NCI-H524 (cell line): Measurements from ENCODE around the gene OR1E1.
"Not testable (repeated sequence)": the region's sequence is repeated elsewhere in the genome, so short reads cannot be mapped to it uniquely, and the experiment has no call there.

ENCODE experiments used
- DNase-seq, 2 experiments: peaks; one replicate each; lab custom pipeline; 2025; lab: John Stamatoyannopoulos, UW

Gene OR1E1

GRCh38 chr17:3398310-3398709, at the start of gene OR1E1:
OR1E1 (minus strand) TSS chr17:3398410; CDS start chr17:3398410, 0 bp downstream.
- no peak for DNase-seq

DNA sequence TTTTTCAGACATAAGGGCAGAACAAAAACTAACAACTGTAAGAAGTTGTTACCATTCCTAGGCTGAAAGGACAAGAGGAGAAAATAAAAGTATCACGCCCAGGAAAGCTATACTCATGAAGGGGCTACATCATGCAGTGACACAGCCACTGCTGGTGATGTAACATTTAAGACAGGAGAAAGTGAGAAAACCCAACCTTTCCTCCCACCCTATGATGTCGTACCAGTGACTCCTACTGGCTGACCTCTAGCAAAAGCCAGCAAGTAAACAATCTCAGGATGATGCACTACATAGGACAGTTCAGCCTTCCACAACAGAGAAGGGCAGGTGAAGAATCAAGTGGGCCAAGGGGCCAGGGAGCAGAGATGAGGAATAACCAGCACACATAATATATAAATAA, 49.4 kb upstream of the OR1E1 start:
- no peak for DNase-seq

DNA sequence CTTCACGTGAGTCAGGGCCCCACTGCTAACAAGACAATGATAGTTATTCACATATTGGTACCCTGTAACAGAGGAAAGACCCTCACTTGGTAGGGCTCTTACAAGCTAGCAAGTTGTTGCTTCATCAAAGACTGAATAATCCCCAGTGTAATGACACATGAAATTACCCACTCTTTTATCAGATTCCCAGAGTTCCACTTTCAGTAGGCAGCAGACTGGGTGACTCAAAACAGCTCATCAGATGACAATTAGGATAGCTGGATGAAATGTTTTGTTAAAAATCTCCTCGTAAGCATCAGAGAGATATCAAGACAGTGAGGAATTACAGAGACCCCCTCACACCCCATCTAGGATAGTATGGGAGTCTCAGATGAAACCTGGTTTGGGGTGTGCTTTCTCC, 42.2 kb upstream of the OR1E1 start:
- no peak for DNase-seq

DNA sequence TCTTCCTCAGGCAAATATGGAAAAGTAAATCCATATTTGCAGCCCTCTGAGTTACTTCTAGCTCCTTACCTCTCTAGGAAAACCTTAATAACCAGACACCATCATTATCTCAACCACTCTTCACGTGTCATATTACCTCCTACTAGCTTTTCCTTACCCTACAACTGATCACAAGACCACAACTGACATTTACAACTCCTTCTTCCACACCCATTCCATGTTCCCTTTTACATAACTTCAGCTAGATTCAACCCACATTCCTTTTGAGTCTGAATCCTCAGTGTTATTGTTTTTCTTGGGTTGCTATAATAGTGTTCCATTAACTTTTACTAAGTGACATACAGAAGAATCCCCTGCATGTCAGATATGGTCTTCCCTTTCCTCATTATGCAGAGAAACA, 40.2 kb upstream of the OR1E1 start:
- no peak for DNase-seq

DNA sequence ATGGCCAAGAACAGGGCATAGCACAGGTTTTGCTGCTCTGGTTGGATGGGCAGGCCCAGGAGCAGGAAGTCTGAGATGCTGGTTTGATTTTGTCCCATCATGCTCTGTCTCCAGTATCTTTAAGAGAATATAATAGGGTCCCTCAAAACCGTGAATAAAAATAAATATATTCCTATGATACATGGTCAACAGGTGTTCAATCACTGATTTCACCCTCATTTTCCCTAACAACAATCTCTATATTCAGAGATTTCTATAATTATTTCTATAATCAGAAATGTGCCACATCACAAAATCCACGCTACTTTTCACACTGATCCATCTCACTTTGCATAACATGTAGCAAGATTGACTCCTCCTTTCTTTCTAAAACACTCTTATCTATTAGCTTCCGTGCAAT, 35.5 kb upstream of the OR1E1 start, which contains the start of gene OR1E2:
Gene OR1E2 (minus strand): TSS at position 101 of the 400 bp plus-strand sequence. CDS start 0 bp downstream, at position 101.
- DNase-seq, result no peak

DNA sequence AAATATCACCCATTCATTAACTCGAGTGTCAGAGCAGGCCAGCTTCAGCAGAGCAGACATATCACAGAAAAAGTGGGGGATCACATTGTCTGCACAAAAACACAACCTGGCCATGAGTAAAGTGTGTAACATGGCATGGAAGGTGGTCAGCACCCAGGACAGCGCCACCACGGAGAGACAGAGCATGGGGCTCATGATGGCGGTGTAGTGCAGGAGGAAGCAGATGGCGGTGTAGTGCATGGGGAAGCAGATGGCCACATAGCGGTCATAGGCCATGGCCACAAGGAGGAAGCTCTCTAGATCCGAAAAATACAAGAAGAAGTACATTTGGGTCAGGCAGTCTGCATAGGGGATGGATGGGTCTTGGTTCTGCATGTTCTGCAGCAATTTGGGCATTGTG, 35.0 kb upstream of the OR1E1 start:
- not testable (repeated sequence) for DNase-seq

GRCh38 chr17:3418222-3418621, 20.0 kb upstream of the OR1E1 start:
- DNase-seq, result no peak

- no peak for DNase-seq
Measured at GRCh38 chr17:3415610-3416009, 17.4 kb upstream of the OR1E1 start.

DNA sequence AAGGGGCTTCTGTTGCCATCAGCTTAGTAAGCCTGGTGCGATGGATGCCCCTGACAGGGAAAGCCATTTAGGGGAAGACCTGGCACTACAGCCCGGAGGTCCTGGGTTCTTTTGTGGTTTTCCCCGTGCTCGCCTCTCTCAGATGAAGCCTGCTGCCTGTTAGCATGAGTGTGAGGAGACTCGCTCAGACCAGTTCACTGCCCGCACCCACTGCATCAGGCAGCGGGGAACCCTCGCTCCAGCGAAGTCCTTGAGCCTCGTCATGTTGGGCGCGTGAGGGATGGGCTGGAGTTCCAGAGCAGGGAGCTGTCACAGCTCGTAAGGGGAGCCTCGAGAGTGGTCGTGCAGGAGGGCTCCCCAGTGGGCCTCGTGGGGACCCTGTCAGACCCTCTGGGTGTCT, 14.0 kb upstream of the OR1E1 start:
- not testable (repeated sequence) for DNase-seq

- no peak for DNase-seq
Measured at GRCh38 chr17:3411070-3411469, 12.9 kb upstream of the OR1E1 start, which contains the start of gene OR3A3. OR3A3 (plus strand) TSS chr17:3411370.

- not testable (repeated sequence) for DNase-seq
Measured at GRCh38 chr17:3403856-3404255, 5.6 kb upstream of the OR1E1 start.

GRCh38 chr17:3401786-3402185, 3.6 kb upstream of the OR1E1 start:
- no peak for DNase-seq

DNA sequence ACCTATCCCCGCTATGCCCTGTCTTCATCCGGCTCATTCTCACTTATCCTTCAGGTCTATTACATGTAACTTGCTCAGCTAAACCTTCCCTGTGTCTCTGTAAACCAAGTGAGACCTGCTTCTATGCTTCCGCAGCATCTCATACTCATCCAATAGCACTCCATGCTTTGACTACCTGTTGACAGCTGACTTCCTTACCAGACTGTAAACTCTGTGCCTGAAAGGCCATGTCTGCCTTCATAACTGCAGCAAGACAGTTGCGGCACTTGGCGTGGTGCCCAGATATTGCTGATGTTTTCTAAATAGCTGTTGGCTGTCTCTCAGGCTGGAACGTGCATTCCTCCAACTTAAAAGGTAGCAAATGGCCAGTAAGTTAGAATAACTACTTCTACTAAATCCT, 1.8 kb upstream of the OR1E1 start:
- DNase-seq, result no peak

DNA sequence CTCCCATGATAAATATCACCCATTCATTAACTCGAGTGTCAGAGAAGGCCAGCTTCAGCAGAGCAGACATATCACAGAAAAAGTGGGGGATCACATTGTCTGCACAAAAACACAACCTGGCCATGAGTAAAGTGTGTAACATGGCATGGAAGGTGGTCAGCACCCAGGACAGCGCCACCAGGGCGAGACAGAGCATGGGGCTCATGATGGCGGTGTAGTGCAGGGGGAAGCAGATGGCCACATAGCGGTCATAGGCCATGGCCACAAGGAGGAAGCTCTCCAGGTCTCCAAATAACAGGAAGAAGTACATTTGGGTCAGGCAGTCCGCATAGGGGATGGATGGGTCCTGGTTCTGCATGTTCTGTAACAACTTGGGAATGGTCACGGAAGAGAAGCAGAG, 409 bp downstream of the OR1E1 start:
- DNase-seq, result not testable (repeated sequence)

DNA sequence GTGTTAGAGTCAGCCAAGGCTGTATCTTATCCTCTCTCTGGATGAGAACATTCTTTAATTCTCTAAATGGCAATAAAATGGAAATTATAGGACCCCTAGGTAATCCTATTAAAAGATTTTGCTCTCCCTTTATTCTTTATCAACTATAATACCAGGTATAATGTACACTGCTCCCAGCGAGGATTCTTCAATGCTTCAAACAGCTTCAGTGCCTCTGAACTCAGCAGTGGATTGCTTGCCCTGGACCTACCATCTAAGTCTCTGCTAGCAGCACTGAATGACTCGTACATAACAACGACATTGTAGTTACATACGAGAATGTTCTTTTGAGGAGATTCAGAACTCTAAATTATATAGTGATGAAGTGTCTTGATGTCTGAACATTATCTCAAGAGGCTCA, 8.4 kb downstream of the OR1E1 start:
- DNase-seq, result no peak

DNA sequence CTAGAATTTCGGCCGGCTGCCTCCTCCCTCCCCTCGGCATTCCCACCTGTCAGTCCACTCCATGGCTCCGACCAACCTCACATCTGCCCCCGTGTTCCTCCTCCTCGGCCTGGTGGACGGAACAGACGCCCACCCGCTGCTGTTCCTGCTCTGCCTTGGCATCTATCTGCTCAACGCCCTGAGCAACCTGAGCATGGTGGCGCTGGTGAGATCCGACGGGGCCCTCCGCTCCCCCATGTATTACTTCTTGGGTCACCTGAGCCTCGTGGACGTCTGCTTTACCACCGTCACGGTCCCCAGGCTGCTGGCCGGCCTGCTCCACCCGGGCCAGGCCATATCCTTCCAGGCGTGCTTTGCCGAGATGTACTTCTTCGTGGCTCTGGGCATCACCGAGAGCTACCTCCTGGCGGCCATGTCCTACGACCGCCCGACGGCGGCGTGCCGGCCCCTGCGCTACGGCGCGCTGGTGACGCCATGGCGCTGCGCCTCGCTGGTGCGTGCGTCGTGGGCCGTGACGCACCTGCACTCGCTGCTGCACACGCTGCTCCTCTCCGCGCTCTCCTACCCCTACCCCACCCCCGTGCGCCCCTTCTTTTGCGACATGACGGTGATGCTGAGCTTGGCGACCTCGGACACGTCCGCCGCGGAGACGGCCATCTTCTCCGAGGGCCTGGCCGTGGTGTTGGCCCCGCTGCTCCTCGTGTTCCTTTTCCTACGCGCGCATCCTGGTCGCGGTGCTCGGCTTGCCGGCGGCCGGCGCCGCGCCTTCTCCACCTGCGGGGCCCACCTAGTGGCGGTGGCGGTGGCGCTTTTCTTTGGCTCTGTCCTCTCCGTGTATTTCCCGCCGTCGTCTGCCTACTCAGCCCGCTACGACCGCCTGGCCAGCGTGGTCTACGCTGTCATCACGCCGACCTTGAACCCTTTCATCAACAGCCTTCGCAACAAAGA, 12.1 kb downstream of the OR1E1 start, which contains the start of gene OR3A2:
Gene OR3A2 (minus strand): TSS at position 440 of the 948 bp plus-strand sequence.
- DNase-seq, result no peak

DNA sequence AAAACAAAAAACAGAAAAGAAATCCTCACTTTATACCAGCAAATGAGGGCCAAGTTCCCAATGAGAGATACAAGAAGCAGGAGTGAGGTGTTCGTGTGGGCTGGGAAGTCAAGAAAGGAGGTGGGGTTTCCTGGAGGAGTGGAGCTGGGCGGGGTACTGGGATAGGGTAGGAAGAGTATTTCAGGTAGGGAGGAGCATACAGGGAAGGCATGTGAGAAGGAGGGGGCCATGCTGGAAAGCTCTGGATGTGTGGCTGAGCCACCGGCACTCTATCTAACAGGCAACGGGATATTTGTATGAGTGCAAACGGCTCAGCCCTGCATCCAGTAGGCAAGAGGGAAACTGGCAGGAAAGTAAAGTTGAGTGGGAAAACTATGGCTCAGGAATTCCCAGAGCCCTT, 16.3 kb downstream of the OR1E1 start:
- no peak for DNase-seq

DNA sequence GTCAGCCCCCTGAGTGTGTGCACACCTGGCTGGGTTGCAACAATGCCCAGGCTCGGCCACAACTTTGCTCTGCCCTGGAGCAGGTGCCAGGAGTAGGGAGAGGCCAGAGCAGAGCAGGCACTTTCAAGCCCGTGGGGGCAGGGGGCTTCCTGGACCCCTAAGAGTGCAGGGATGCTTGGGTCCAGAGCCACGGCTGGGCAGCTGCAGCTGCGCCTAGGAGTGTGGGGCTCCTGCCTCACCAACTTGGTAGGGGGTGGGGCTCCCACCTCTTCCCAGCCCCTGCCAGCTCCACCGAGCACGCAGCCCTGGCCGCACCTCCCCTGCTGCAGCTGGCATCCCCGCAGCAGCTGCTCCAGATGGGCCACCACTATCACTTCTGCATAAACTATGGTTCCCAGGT, 19.9 kb downstream of the OR1E1 start:
- DNase-seq, result no peak

GRCh38 chr17:3371167-3371566, 27.0 kb downstream of the OR1E1 start:
- not testable (repeated sequence) for DNase-seq
